GM12864 (cell line): ENCODE data around the gene MBD3L4.

Experiments used
- DNase-seq: peaks from one replicate; pipeline ENCODE4 v3.0.0-alpha.2; 2011; ENCODE audit warnings: low read depth
- H3K4me3 ChIP-seq: 2 replicates; pipeline ENCODE4 v1.5.1; 2011; ENCODE audit warnings: mild to moderate bottlenecking, low read depth, low read length, control low read depth
- CTCF ChIP-seq: IDR thresholded peaks from 2 replicates; pipeline ENCODE4 v1.5.1; 2011; ENCODE audit warnings: low read depth, mild to moderate bottlenecking, moderate library complexity, low read length, control low read depth, inconsistent platforms; ENCODE audit errors: missing control alignments

The MBD3L4 gene

GRCh38 chr19:7007859-7008258 lies 32.1 kb downstream of the MBD3L4 start:
- DNase-seq: no peak
- H3K4me3 ChIP-seq: no peak overlapping the region
- no peak for TF ChIP-seq CTCF

- DNase-seq: no peak
- no peak overlapping the region for H3K4me3 ChIP-seq
- TF ChIP-seq CTCF: no peak
These were observed 33.8 kb downstream of the MBD3L4 start for GRCh38 chr19:7006135-7006704.

GRCh38 chr19:7004313-7004931 lies 35.6 kb downstream of the MBD3L4 start:
- DNase-seq: no peak
- no peak for TF ChIP-seq CTCF
- H3K4me3 ChIP-seq: no peak overlapping the region

GRCh38 chr19:7000816-7001215 lies 39.2 kb downstream of the MBD3L4 start:
- no peak for DNase-seq
- no peak for TF ChIP-seq CTCF
- no peak overlapping the region for H3K4me3 ChIP-seq

- no peak for TF ChIP-seq CTCF
- no peak for DNase-seq
- H3K4me3 ChIP-seq: no peak overlapping the region
These were observed 39.6 kb downstream of the MBD3L4 start for GRCh38 chr19:7000333-7000732.

GRCh38 chr19:6999933-7000332 lies 40.0 kb downstream of the MBD3L4 start:
- no peak overlapping the region for H3K4me3 ChIP-seq
- no peak for TF ChIP-seq CTCF
- no peak for DNase-seq
